Measurements from ENCODE around the gene CPLX3. TPM values are rescaled to one million over a fixed set of nuclear protein-coding genes. Genes with fewer than 3 reads are reported as not detected.
A peak's percentile ranks its signal among the peaks of the same experiment; 100 is the strongest.

The CPLX3 gene
- total RNA-seq, 4 donors from 2014 or later, result not detected

GRCh38 chr15:74838746-74839525, 12.5 kb downstream of the CPLX3 start:
- H3K4me3 ChIP-seq, result no peak overlapping the region
- H3K36me3 ChIP-seq, result no peaks in the 10 kb centered on the region
- no peak overlapping the region for H3K27ac ChIP-seq
- no peaks in the 10 kb centered on the region for H3K9me3 ChIP-seq
- peaks cover 19 to 25% (median 24%) of the 10 kb centered on the region in 4 donors for H3K4me1 ChIP-seq
- in situ Hi-C loops (cut with MboI; ENCODE audit: low pct_ligation_motif_present in 1 of 4, low pct_unique_long_range_greater_than_20kb in 1 of 4, low sequenced_read_pairs in 3 of 4), result loop anchor here in 1 of 4 donors (10.0 kb wide), 1 partner anchor 66 kb away; the partner anchor contains the start of gene FAM219B
- DNase-seq, result no peak
- H3K27me3 ChIP-seq, result no peaks in the 10 kb centered on the region
- no peak for TF ChIP-seq POLR2A (IDR thresholded peaks at IDR 0.05)
- TF ChIP-seq CTCF (IDR thresholded peaks at IDR 0.05), result no peak
- no peak for TF ChIP-seq POLR2AphosphoS5 (IDR thresholded peaks at IDR 0.05)
- no peak for TF ChIP-seq EP300 (IDR thresholded peaks at IDR 0.05; ENCODE audit: low read depth)
- WGBS, 2 donors (ENCODE audit: low coverage in 1 of 2), result 85% methylated on average over 11 of the region's 11 CpGs; no CpG with 5 or more reads in 1 of the 2 donors
- intact Hi-C loops (cut with DNase I; ENCODE audit: low total_unique reads), result no loop called here

- Histone ChIP-seq H3K36me3 (peaks cover 0 to 3% (median 1%) of the 10 kb centered on the region in 4 donors), H3K27me3 (no peaks in the 10 kb centered on the region), H3K9me3 (no peaks in the 10 kb centered on the region), H3K4me3 (no peak overlapping the region), H3K27ac (no peak overlapping the region), H3K4me1 (peaks cover 19 to 30% (median 25%) of the 10 kb centered on the region in 4 donors)
- in situ Hi-C loops (cut with MboI; ENCODE audit: low pct_ligation_motif_present in 1 of 4, low pct_unique_long_range_greater_than_20kb in 1 of 4, low sequenced_read_pairs in 3 of 4), result loop anchor here in 1 of 4 donors (10.0 kb wide), 1 partner anchor 65 kb away; the partner anchor contains the start of gene FAM219B
- intact Hi-C loops (cut with DNase I; ENCODE audit: low total_unique reads), result loop anchor here (5.0 to 10.0 kb wide), 2 partner anchors 57 to 115 kb away; partner anchors contain the start of genes CSK and RPP25
- no peak for TF ChIP-seq POLR2A (IDR thresholded peaks at IDR 0.05)
- no peak for TF ChIP-seq CTCF (IDR thresholded peaks at IDR 0.05)
- 87% methylated on average over 31 of the region's 31 CpGs; no CpG with 5 or more reads in 1 of the 2 donors for WGBS, 2 donors (ENCODE audit: low coverage in 1 of 2)
- no peak for DNase-seq
Measured at GRCh38 chr15:74839526-74840395, 13.3 kb downstream of the CPLX3 start.

GRCh38 chr15:74840851-74841775, 14.7 kb downstream of the CPLX3 start:
- H3K9me3 ChIP-seq, result no peaks in the 10 kb centered on the region
- H3K4me1 ChIP-seq, result peaks cover 19 to 30% (median 25%) of the 10 kb centered on the region in 4 donors
- peak overlapping the region in 1 of 4 donors; percentile 71 for H3K4me3 ChIP-seq
- in situ Hi-C loops (cut with MboI; ENCODE audit: low pct_ligation_motif_present in 1 of 4, low pct_unique_long_range_greater_than_20kb in 1 of 4, low sequenced_read_pairs in 3 of 4), result no loop called here
- no peak overlapping the region for H3K27ac ChIP-seq
- DNase-seq, result no peak
- TF ChIP-seq POLR2AphosphoS5 (IDR thresholded peaks at IDR 0.05) (no peak), POLR2A (IDR thresholded peaks at IDR 0.05) (no peak), EP300 (IDR thresholded peaks at IDR 0.05; ENCODE audit: low read depth) (no peak), CTCF (IDR thresholded peaks at IDR 0.05) (no peak)
- intact Hi-C loops (cut with DNase I; ENCODE audit: low total_unique reads), result loop anchor here (5.0 to 10.0 kb wide), 2 partner anchors 59 to 114 kb away; partner anchors contain the start of genes CSK and RPP25
- 84% methylated on average over 6 of the region's 9 CpGs; no CpG with 5 or more reads in 1 of the 2 donors for WGBS, 2 donors (ENCODE audit: low coverage in 1 of 2)
- peaks cover 0 to 7% (median 2%) of the 10 kb centered on the region in 4 donors for H3K36me3 ChIP-seq
- no peaks in the 10 kb centered on the region for H3K27me3 ChIP-seq
